HepG2 (cell line): Measurements from ENCODE around the gene CA7.
"Not testable (repeated sequence)": the region's sequence is repeated elsewhere in the genome, so short reads cannot be mapped to it uniquely, and the experiment has no call there.

ENCODE experiments used
- ATF1 ChIP-seq: IDR thresholded peaks from 2 replicates; pipeline ENCODE4 v1.6.1; 2016; ENCODE audit warnings: mild to moderate bottlenecking, control low read depth
- BCL6 ChIP-seq: IDR thresholded peaks from 2 replicates; pipeline ENCODE4 v1.6.1; 2016; ENCODE audit warnings: missing genetic modification reagents, missing compliant biosample characterization
- EZH2 ChIP-seq: conservative IDR thresholded peaks from 2 replicates; pipeline ENCODE4 v1.6.1; 2012; ENCODE audit warnings: mild to moderate bottlenecking, low read depth, low read length, moderate library complexity
- FOXK2 ChIP-seq: fragments of 450-650 bp; IDR thresholded peaks from 2 replicates; pipeline ENCODE4 v1.6.1; 2016
- TCF7 ChIP-seq: sonication (generic); IDR thresholded peaks from 2 replicates; pipeline ENCODE4 v1.6.1; 2016; ENCODE audit warnings: antibody characterized with exemption, low read depth
- TSC22D2 ChIP-seq: sonication (generic); formaldehyde crosslinking; IDR thresholded peaks from 2 replicates; pipeline ENCODE4 v1.5.1; 2020; ENCODE audit warnings: missing genetic modification reagents, mild to moderate bottlenecking, borderline replicate concordance
- ZNF274 ChIP-seq: sonication (generic); formaldehyde crosslinking; IDR thresholded peaks from 2 replicates; pipeline ENCODE4 v1.5.1; 2020; ENCODE audit warnings: mild to moderate bottlenecking, missing genetic modification reagents

- not testable (repeated sequence) for TF ChIP-seq BCL6; ATF1 (CRISPR knock-in tag); ZNF274; EZH2; FOXK2; TSC22D2 (CRISPR knock-in tag); TCF7
Measured at GRCh38 chr16:66871363-66871762, 27.1 kb downstream of the CA7 start.
